ENCODE data around the gene SDR42E1.

GRCh38 chr16:82033006-82033405 lies 21.7 kb upstream of the SDR42E1 start:
- TF ChIP-seq, protein P1, sequence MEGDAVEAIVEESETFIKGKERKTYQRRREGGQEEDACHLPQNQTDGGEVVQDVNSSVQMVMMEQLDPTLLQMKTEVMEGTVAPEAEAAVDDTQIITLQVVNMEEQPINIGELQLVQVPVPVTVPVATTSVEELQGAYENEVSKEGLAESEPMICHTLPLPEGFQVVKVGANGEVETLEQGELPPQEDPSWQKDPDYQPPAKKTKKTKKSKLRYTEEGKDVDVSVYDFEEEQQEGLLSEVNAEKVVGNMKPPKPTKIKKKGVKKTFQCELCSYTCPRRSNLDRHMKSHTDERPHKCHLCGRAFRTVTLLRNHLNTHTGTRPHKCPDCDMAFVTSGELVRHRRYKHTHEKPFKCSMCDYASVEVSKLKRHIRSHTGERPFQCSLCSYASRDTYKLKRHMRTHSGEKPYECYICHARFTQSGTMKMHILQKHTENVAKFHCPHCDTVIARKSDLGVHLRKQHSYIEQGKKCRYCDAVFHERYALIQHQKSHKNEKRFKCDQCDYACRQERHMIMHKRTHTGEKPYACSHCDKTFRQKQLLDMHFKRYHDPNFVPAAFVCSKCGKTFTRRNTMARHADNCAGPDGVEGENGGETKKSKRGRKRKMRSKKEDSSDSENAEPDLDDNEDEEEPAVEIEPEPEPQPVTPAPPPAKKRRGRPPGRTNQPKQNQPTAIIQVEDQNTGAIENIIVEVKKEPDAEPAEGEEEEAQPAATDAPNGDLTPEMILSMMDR (IDR thresholded peaks at IDR 0.05 in 8 of 11, conservative IDR thresholded peaks at IDR 0.05 in 3 of 11) = no peak
- TF ChIP-seq POLR2A (IDR thresholded peaks at IDR 0.05) (no peak), POLR2AphosphoS5 (IDR thresholded peaks at IDR 0.05) (no peak)

Measured in spleen (tissue), 7 donors.